ENCODE results near the gene LGI2. TPM values are rescaled to one million over a fixed set of nuclear protein-coding genes. Genes with fewer than 3 reads are reported as not detected.

The LGI2 gene
- total and polyA plus RNA-seq, 2 of the 8 experiments (the other 6 are each of a cell fraction or from before 2014, with no cell fraction given): 2.3 to 4.0 TPM

DNA sequence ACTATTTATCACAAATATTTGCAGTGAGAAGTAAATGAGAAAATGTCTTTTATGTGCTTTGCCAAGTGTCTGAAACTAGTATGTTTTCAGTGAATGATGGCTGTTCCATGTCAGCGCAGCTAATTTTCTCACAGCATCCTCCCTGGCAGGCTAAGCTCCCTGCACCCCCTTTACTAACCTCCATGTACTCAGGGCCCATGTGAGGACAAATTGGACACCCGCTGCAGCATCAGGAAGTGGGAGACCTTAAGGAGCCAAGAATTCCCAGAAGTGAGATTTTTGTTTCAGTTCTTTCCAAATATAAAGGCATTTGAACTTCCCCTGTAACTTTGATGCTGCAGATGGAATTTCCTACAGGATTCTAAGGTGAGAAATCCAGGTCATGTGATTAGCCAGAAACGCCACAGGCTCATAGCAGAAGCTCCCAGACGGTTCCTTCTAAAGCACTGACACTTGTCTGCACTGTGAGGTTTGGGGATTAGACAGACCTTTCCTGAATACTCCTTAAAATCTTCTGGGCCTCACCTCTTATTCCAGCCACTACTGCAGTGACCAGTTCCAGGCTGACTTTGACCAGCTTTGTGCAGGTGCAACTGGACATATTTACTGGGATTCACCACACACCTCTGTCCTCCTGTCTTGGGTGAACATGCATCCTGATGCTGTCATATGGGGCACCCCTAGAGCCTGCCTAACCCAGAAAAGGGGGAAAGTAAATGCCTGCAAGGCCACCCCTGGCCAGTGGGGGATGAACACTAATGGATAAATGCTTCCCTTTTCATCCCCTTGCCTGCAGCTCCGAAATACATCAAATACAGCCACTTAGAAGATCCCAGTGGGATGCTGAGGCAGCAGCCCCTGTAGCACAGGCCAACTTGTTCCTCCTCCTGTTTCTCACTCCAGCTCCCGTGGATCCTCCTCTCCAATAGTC lies 45.9 kb downstream of the LGI2 start:
- no peak overlapping the region for H3K27ac ChIP-seq (ENCODE audit: low read depth, low read length)
- no peak overlapping the region for H2BK5ac ChIP-seq (ENCODE audit: low read depth, low read length)
- no peaks in the 10 kb centered on the region for H3K23me2 ChIP-seq (ENCODE audit: low read depth, low read length)
- H4K5ac ChIP-seq (ENCODE audit: insufficient read length, low read depth, low read length): no peak overlapping the region
- no peak overlapping the region for H2BK15ac ChIP-seq (ENCODE audit: low read length)
- H3K27me3 ChIP-seq (replicated peaks in 1 of 4; ENCODE audit: control insufficient read depth in 3 of 4, extremely low read depth in 1 of 4, insufficient read depth in 3 of 4, low read length in 3 of 4): no peaks in the 10 kb centered on the region
- no peak overlapping the region for H2AFZ ChIP-seq (ENCODE audit: low read length)
- peaks cover 0 to 14% (median 2%) of the 10 kb centered on the region in 4 experiments; a peak in 6 of 7 replicates for H3K4me1 ChIP-seq (replicated peaks in 1 of 4; ENCODE audit: control insufficient read depth in 3 of 4, insufficient read depth in 4 of 4, low read length in 3 of 4)
- WGBS, 2 experiments (ENCODE audit: extremely low coverage in 1 of 2, insufficient coverage in 1 of 2, insufficient read length in 1 of 2, insufficient replicate concordance in 2 of 2, low coverage in 1 of 2, low lambda C conversion rate in 2 of 2, missing lambda C conversion rate in 1 of 2): 86% methylated on average over 6 of the region's 6 CpGs; no CpG with 5 or more reads in 1 of the 2 experiments
- H2BK20ac ChIP-seq (ENCODE audit: low read length): no peak overlapping the region
- CTCF ChIA-PET (ENCODE audit: partially characterized antibody): interaction anchor here (0.6 to 4.2 kb wide), 15 partner anchors 9 to 496 kb away, joined by 3 to 20 read pairs (median 4); no protein-coding TSS in a partner anchor
- no peaks in the 10 kb centered on the region for H4K20me1 ChIP-seq (replicated peaks in 1 of 2; ENCODE audit: control insufficient read depth in 1 of 2, insufficient read depth in 2 of 2, low read length in 2 of 2)
- H3K4me3 ChIP-seq (ENCODE audit: extremely low read depth in 1 of 4, insufficient read depth in 2 of 4, low read depth in 3 of 4, low read length in 4 of 4): no peak overlapping the region
- no peak overlapping the region for H3K18ac ChIP-seq (ENCODE audit: extremely low read depth, low read length)
- FAIRE-seq (no peak), DNase-seq (ENCODE audit: low read depth in 1 of 2, low spot score in 2 of 2) (no peak)
- H3K4me2 ChIP-seq (ENCODE audit: insufficient read depth in 1 of 2, low read depth in 2 of 2, low read length in 2 of 2): no peak overlapping the region
- no peaks in the 10 kb centered on the region for H3K79me1 ChIP-seq (ENCODE audit: low read depth, low read length)
- H4K8ac ChIP-seq (ENCODE audit: extremely low read depth, insufficient read depth, low read length): no peak overlapping the region
- H3K23ac ChIP-seq (ENCODE audit: insufficient read length): no peak overlapping the region
- H2AK5ac ChIP-seq (ENCODE audit: low read depth, low read length): no peak overlapping the region
- H3K36me3 ChIP-seq (ENCODE audit: control insufficient read depth in 2 of 4, insufficient read depth in 4 of 4, low read length in 3 of 4): no peaks in the 10 kb centered on the region
- no peaks in the 10 kb centered on the region; a peak in 1 of 4 replicates for H3K9me3 ChIP-seq (ENCODE audit: insufficient read depth in 2 of 2, low read depth in 1 of 2, low read length in 1 of 2)
- no peak overlapping the region for H3K4ac ChIP-seq (replicated peaks; ENCODE audit: insufficient read length, low read depth, low read length)
- POLR2A ChIA-PET (ENCODE audit: partially characterized antibody): no interaction called here
- H3K9ac ChIP-seq (replicated peaks in 1 of 4; ENCODE audit: extremely low read depth in 1 of 4, low read depth in 3 of 4, low read length in 3 of 4): no peak overlapping the region
- H4K91ac ChIP-seq (replicated peaks; ENCODE audit: insufficient read length, low read length): no peak overlapping the region
- no peak overlapping the region for H2BK120ac ChIP-seq (replicated peaks; ENCODE audit: low read depth, low read length)
- H3K79me2 ChIP-seq (ENCODE audit: control insufficient read depth in 1 of 2, insufficient read depth in 2 of 2, low read length in 2 of 2): no peaks in the 10 kb centered on the region
- no peak overlapping the region for H2BK12ac ChIP-seq (ENCODE audit: low read depth, low read length)
- H3K56ac ChIP-seq (replicated peaks; ENCODE audit: insufficient read length, low read depth, low read length): no peak overlapping the region
- H3K14ac ChIP-seq (ENCODE audit: insufficient read length): no peak overlapping the region
- TF ChIP-seq RAD21 (IDR thresholded peaks at IDR 0.05 in 1 of 2, conservative IDR thresholded peaks at IDR 0.05 in 1 of 2; ENCODE audit: low read depth in 2 of 2, low read length in 2 of 2) (peak in 1 of 2 experiments; percentile 37; a peak in 2 of 4 replicates), CHD1 (IDR thresholded peaks at IDR 0.05; ENCODE audit: low read depth, low read length) (no peak), SP2 (IDR thresholded peaks at IDR 0.05; ENCODE audit: low read length) (no peak), CTBP2 (IDR thresholded peaks at IDR 0.05; ENCODE audit: borderline replicate concordance, insufficient read depth, insufficient read length, low read length) (no peak), POU5F1 (IDR thresholded peaks at IDR 0.05; ENCODE audit: low read depth, low read length) (no peak), POLR2AphosphoS5 (IDR thresholded peaks at IDR 0.05; ENCODE audit: low read depth, low read length) (no peak), TAF1 (IDR thresholded peaks at IDR 0.05; ENCODE audit: low read depth, low read length) (no peak), GABPA (IDR thresholded peaks at IDR 0.05; ENCODE audit: borderline replicate concordance, insufficient read depth, low read length) (no peak)
- TF ChIP-seq, protein P1, sequence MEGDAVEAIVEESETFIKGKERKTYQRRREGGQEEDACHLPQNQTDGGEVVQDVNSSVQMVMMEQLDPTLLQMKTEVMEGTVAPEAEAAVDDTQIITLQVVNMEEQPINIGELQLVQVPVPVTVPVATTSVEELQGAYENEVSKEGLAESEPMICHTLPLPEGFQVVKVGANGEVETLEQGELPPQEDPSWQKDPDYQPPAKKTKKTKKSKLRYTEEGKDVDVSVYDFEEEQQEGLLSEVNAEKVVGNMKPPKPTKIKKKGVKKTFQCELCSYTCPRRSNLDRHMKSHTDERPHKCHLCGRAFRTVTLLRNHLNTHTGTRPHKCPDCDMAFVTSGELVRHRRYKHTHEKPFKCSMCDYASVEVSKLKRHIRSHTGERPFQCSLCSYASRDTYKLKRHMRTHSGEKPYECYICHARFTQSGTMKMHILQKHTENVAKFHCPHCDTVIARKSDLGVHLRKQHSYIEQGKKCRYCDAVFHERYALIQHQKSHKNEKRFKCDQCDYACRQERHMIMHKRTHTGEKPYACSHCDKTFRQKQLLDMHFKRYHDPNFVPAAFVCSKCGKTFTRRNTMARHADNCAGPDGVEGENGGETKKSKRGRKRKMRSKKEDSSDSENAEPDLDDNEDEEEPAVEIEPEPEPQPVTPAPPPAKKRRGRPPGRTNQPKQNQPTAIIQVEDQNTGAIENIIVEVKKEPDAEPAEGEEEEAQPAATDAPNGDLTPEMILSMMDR (IDR thresholded peaks at IDR 0.05; ENCODE audit: control extremely low read depth in 1 of 3, insufficient read depth in 1 of 3, low read depth in 1 of 3, low read length in 3 of 3): peak; percentile 11 to 29 (median 19)

Measured in H1 (cell line).